Hepatocyte (in vitro differentiated cells): Measurements from ENCODE around the gene NIPAL3.

Experiments
- EZH2phosphoT487 ChIP-seq: fragments of 200-600 bp; sonication (generic); IDR thresholded peaks from one replicate; pipeline ENCODE4 v1.6.1; 2018; ENCODE audit warnings: antibody characterized with exemption, mild to moderate bottlenecking, low read depth, moderate library complexity; ENCODE audit not compliant: unreplicated experiment, severe bottlenecking
- TF ChIP-seq, protein P1 (sequence below): fragments of 200-600 bp; sonication (generic); IDR thresholded peaks from 2 replicates; pipeline ENCODE4 v1.5.1; 2016; ENCODE audit warnings: antibody characterized with exemption, mild to moderate bottlenecking; ENCODE audit not compliant: poor library complexity

DNA sequence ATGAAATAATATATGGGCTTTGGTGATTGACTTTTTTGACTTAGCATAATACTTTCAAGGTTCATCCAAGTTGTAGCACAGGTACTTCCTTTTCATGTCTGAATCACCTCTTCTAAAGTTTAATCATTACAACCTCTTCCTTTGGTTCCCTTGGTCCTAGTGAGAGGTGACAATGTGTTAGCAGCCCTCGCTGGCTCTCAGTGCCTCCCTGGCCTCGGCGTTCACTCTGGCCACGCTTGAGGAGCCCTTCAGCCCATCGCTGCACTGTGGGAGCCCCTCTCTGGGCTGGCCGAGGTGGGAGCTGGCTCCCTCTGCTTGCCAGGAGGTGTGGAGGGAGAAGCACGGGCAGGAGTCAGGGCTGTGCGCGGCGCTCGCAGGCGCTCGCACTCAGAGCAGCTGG lies 74.1 kb downstream of the NIPAL3 start:
- TF ChIP-seq, protein P1, sequence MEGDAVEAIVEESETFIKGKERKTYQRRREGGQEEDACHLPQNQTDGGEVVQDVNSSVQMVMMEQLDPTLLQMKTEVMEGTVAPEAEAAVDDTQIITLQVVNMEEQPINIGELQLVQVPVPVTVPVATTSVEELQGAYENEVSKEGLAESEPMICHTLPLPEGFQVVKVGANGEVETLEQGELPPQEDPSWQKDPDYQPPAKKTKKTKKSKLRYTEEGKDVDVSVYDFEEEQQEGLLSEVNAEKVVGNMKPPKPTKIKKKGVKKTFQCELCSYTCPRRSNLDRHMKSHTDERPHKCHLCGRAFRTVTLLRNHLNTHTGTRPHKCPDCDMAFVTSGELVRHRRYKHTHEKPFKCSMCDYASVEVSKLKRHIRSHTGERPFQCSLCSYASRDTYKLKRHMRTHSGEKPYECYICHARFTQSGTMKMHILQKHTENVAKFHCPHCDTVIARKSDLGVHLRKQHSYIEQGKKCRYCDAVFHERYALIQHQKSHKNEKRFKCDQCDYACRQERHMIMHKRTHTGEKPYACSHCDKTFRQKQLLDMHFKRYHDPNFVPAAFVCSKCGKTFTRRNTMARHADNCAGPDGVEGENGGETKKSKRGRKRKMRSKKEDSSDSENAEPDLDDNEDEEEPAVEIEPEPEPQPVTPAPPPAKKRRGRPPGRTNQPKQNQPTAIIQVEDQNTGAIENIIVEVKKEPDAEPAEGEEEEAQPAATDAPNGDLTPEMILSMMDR: no peak
- TF ChIP-seq EZH2phosphoT487: no peak
